Choroid plexus epithelial cell (primary cell): Measurements from ENCODE around the gene HAT1.

Source experiments
- DNase-seq: peaks from one replicate; pipeline ENCODE4 v3.0.0-alpha.2; 2010; ENCODE audit warnings: low read depth
- H3K4me3 ChIP-seq: 2 replicates; pipeline ENCODE4 v1.5.1; 2011; ENCODE audit warnings: low read depth, mild to moderate bottlenecking, control low read depth, low read length, moderate library complexity
- CTCF ChIP-seq: conservative IDR thresholded peaks from 2 replicates; pipeline ENCODE4 v1.5.1; 2011; ENCODE audit warnings: low read depth, mild to moderate bottlenecking, control low read depth, inconsistent platforms, low read length, moderate library complexity

Gene HAT1

GRCh38 chr2:172000696-172001361 lies 78.6 kb downstream of the HAT1 start:
- no peak for TF ChIP-seq CTCF
- no peak overlapping the region for H3K4me3 ChIP-seq
- no peak for DNase-seq

- H3K4me3 ChIP-seq = no peak overlapping the region
- TF ChIP-seq CTCF = no peak
- no peak for DNase-seq
These were observed 85.1 kb downstream of the HAT1 start for GRCh38 chr2:172007372-172007771.

- no peak for DNase-seq
- no peak for TF ChIP-seq CTCF
- no peak overlapping the region for H3K4me3 ChIP-seq
These were observed 87.6 kb downstream of the HAT1 start for GRCh38 chr2:172009823-172010222.

- no peak for TF ChIP-seq CTCF
- no peak overlapping the region for H3K4me3 ChIP-seq
These were observed 89.7 kb downstream of the HAT1 start for GRCh38 chr2:172011812-172012575.

GRCh38 chr2:172012677-172013391 lies 90.6 kb downstream of the HAT1 start:
- DNase-seq = no peak
- TF ChIP-seq CTCF = no peak
- H3K4me3 ChIP-seq = no peak overlapping the region

More at GRCh38 chr2:172011812-172012575, 89.7 kb downstream of the HAT1 start:
- DNase-seq = no peak

- no peak overlapping the region for H3K4me3 ChIP-seq
- TF ChIP-seq CTCF = no peak
- no peak for DNase-seq
These were observed 91.1 kb downstream of the HAT1 start for GRCh38 chr2:172013396-172013795.
